ENCODE results near the gene SLC7A8. TPM values are rescaled to one million over a fixed set of nuclear protein-coding genes. Genes with fewer than 3 reads are reported as not detected.
A peak's percentile ranks its signal among the peaks of the same experiment; 100 is the strongest.

Gene SLC7A8
- total RNA-seq, 2 donors from 2014 or later, result 11.9 to 23.7 TPM

GRCh38 chr14:23154964-23155587, 28.4 kb downstream of the SLC7A8 start:
- peak overlapping the region; percentile 92 to 98 for H3K27ac ChIP-seq
- peak overlapping the region in 1 of 2 donors; percentile 13 for H3K4me3 ChIP-seq
- H3K9me3 ChIP-seq, result no peaks in the 10 kb centered on the region
- peak; percentile 91 for DNase-seq (ENCODE audit: low spot score)
- peaks cover 2% of the 10 kb centered on the region for H3K36me3 ChIP-seq
- no peaks in the 10 kb centered on the region for H3K27me3 ChIP-seq
- H3K4me1 ChIP-seq, result peaks cover 0 to 46% of the 10 kb centered on the region in 2 donors
- no peak for TF ChIP-seq CTCF (IDR thresholded peaks at IDR 0.05)

GRCh38 chr14:23153851-23154796, 29.3 kb downstream of the SLC7A8 start:
- TF ChIP-seq CTCF (IDR thresholded peaks at IDR 0.05), result no peak
- peaks cover 0 to 40% of the 10 kb centered on the region in 2 donors for H3K4me1 ChIP-seq
- no peaks in the 10 kb centered on the region for H3K27me3 ChIP-seq

GRCh38 chr14:23151342-23151741, 32.1 kb downstream of the SLC7A8 start:
- Histone ChIP-seq H3K27me3 (no peaks in the 10 kb centered on the region), H3K27ac (no peak overlapping the region), H3K4me1 (peaks cover 0 to 52% of the 10 kb centered on the region in 2 donors), H3K9me3 (no peaks in the 10 kb centered on the region), H3K36me3 (peaks cover 3% of the 10 kb centered on the region), H3K4me3 (no peak overlapping the region)
- TF ChIP-seq CTCF (IDR thresholded peaks at IDR 0.05), result no peak
- DNase-seq (ENCODE audit: low spot score), result no peak

More at GRCh38 chr14:23153851-23154796, 29.3 kb downstream of the SLC7A8 start:
- DNase-seq (ENCODE audit: low spot score), result peak; percentile 96
- peak overlapping the region; percentile 24 to 36 for H3K4me3 ChIP-seq
- H3K9me3 ChIP-seq, result no peaks in the 10 kb centered on the region
- H3K27ac ChIP-seq, result peak overlapping the region; percentile 92 to 98
- H3K36me3 ChIP-seq, result peaks cover 3% of the 10 kb centered on the region

GRCh38 chr14:23149745-23150144, 33.7 kb downstream of the SLC7A8 start:
- peaks cover 3% of the 10 kb centered on the region for H3K36me3 ChIP-seq
- H3K27ac ChIP-seq, result no peak overlapping the region
- no peak for DNase-seq (ENCODE audit: low spot score)
- TF ChIP-seq CTCF (IDR thresholded peaks at IDR 0.05), result no peak
- H3K4me3 ChIP-seq, result no peak overlapping the region
- H3K9me3 ChIP-seq, result no peaks in the 10 kb centered on the region
- H3K27me3 ChIP-seq, result no peaks in the 10 kb centered on the region
- peaks cover 0 to 51% of the 10 kb centered on the region in 2 donors for H3K4me1 ChIP-seq

GRCh38 chr14:23148591-23149249, 34.7 kb downstream of the SLC7A8 start:
- Histone ChIP-seq H3K9me3 (no peaks in the 10 kb centered on the region), H3K36me3 (peaks cover 3% of the 10 kb centered on the region), H3K4me3 (no peak overlapping the region), H3K27ac (no peak overlapping the region), H3K27me3 (no peaks in the 10 kb centered on the region), H3K4me1 (peaks cover 0 to 40% of the 10 kb centered on the region in 2 donors)
- TF ChIP-seq CTCF (IDR thresholded peaks at IDR 0.05), result no peak
- no peak for DNase-seq (ENCODE audit: low spot score)

Measured in right atrium auricular region (tissue), 2 donors.